Ramos (cell line): ENCODE measurements around the gene NT5C3B.
"Not testable (repeated sequence)": the region's sequence is repeated elsewhere in the genome, so short reads cannot be mapped to it uniquely, and the experiment has no call there.

ENCODE experiments used
- in situ Hi-C: fragments of 300-500 bp; cut with MboI; formaldehyde crosslinking; loops from one replicate; pipeline ENCODE4 v1.14.3; 2022; ENCODE audit warnings: low sequenced_read_pairs; ENCODE audit not compliant: unreplicated experiment

The NT5C3B gene

GRCh38 chr17:41786227-41787020, 49.6 kb downstream of the NT5C3B start, which contains the start of gene JUP:
TSS of gene JUP (minus strand) at chr17:41786711. CDS start at chr17:41771854, 14,857 bp downstream.
- in situ Hi-C loops, result no loop called here

- in situ Hi-C loops, result no loop called here
Measured at GRCh38 chr17:41785859-41786226, 50.2 kb downstream of the NT5C3B start.

GRCh38 chr17:41785091-41785858, 50.8 kb downstream of the NT5C3B start:
- in situ Hi-C loops, result no loop called here

- in situ Hi-C loops, result no loop called here
Measured at GRCh38 chr17:41784207-41784744, 51.8 kb downstream of the NT5C3B start.

GRCh38 chr17:41782142-41782541, 53.9 kb downstream of the NT5C3B start:
- in situ Hi-C loops, result no loop called here

- in situ Hi-C loops, result no loop called here
Measured at GRCh38 chr17:41781404-41782110, 54.5 kb downstream of the NT5C3B start.

GRCh38 chr17:41779954-41780353, 56.1 kb downstream of the NT5C3B start:
- in situ Hi-C loops, result no loop called here

- in situ Hi-C loops, result no loop called here
Measured at GRCh38 chr17:41777574-41778188, 58.4 kb downstream of the NT5C3B start.

- in situ Hi-C loops, result no loop called here
Measured at GRCh38 chr17:41777157-41777573, 58.9 kb downstream of the NT5C3B start.

GRCh38 chr17:41776262-41776900, 59.7 kb downstream of the NT5C3B start:
- in situ Hi-C loops, result not testable (repeated sequence)

GRCh38 chr17:41775394-41776226, 60.4 kb downstream of the NT5C3B start:
- in situ Hi-C loops, result no loop called here
